ENCODE measurements around the gene CLIP1.
"Not testable (repeated sequence)": the region's sequence is repeated elsewhere in the genome, so short reads cannot be mapped to it uniquely, and the experiment has no call there.

The CLIP1 gene

DNA sequence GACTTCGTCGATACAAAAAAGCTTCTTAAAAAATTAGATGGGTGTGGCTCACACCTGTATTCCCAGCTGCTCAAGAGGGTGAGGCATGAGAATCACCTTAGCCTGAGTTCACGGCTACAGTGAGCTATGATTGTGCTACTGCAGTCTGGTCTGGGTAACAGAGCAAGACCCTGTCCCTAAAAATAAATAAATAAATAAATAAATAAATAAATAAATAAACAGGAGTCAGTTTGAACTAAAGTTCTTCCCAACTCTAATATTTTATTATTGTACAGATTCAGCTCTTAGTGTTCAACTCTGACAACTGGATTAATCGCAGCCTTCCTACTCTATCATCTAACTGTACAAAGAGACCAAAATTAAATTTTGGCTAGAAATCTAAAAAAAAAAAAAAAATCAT, 12.7 kb upstream of the CLIP1 start:
- Histone ChIP-seq H4K20me1 (ENCODE audit: insufficient read depth) (no peaks in the 10 kb centered on the region), H3K4me3 (IDR thresholded peaks at IDR 0.05; ENCODE audit: insufficient read depth, low read depth, low read length) (no peak overlapping the region), H3K4me1 (ENCODE audit: low read depth, poor library complexity, severe bottlenecking) (no peaks in the 10 kb centered on the region), H3K9ac (no peak overlapping the region), H3K27me3 (ENCODE audit: insufficient read depth, low read depth) (no peaks in the 10 kb centered on the region), H3K36me3 (ENCODE audit: insufficient read depth) (no peaks in the 10 kb centered on the region), H3K27ac (no peak overlapping the region), H3K4me2 (no peak overlapping the region), H3K79me2 (ENCODE audit: insufficient read depth, low read depth) (no peaks in the 10 kb centered on the region), H2AFZ (ENCODE audit: low read depth) (no peak overlapping the region)
- TF ChIP-seq, protein P1, sequence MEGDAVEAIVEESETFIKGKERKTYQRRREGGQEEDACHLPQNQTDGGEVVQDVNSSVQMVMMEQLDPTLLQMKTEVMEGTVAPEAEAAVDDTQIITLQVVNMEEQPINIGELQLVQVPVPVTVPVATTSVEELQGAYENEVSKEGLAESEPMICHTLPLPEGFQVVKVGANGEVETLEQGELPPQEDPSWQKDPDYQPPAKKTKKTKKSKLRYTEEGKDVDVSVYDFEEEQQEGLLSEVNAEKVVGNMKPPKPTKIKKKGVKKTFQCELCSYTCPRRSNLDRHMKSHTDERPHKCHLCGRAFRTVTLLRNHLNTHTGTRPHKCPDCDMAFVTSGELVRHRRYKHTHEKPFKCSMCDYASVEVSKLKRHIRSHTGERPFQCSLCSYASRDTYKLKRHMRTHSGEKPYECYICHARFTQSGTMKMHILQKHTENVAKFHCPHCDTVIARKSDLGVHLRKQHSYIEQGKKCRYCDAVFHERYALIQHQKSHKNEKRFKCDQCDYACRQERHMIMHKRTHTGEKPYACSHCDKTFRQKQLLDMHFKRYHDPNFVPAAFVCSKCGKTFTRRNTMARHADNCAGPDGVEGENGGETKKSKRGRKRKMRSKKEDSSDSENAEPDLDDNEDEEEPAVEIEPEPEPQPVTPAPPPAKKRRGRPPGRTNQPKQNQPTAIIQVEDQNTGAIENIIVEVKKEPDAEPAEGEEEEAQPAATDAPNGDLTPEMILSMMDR (conservative IDR thresholded peaks at IDR 0.05; ENCODE audit: low read depth, low read length): no peak

DNA sequence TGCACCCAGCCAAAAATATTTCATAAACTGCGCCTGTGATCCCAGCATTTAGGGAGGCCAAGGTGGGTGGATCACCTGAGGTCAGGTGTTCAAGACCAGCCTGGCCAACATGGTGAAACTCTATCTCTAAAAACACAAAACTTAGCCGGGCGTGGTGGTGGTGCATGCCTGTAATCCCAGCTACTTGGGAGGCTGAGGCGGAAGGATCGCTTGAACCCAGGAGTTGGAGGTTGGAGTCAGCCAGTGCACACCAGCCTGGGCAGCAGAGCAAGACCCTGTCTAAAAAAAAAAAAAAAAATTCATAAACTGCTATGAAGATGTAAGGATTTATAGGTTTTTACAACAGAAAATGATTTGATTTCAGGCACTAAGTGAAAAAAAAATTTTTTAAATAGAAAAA, 6.6 kb upstream of the CLIP1 start:
- not testable (repeated sequence) for H3K27me3 ChIP-seq (ENCODE audit: insufficient read depth, low read depth); H3K36me3 ChIP-seq (ENCODE audit: insufficient read depth); H4K20me1 ChIP-seq (ENCODE audit: insufficient read depth); H3K4me1 ChIP-seq (ENCODE audit: low read depth, poor library complexity, severe bottlenecking); H3K9ac ChIP-seq; H3K27ac ChIP-seq; H3K79me2 ChIP-seq (ENCODE audit: insufficient read depth, low read depth); H2AFZ ChIP-seq (ENCODE audit: low read depth); H3K4me3 ChIP-seq (IDR thresholded peaks at IDR 0.05; ENCODE audit: insufficient read depth, low read depth, low read length); H3K4me2 ChIP-seq

DNA sequence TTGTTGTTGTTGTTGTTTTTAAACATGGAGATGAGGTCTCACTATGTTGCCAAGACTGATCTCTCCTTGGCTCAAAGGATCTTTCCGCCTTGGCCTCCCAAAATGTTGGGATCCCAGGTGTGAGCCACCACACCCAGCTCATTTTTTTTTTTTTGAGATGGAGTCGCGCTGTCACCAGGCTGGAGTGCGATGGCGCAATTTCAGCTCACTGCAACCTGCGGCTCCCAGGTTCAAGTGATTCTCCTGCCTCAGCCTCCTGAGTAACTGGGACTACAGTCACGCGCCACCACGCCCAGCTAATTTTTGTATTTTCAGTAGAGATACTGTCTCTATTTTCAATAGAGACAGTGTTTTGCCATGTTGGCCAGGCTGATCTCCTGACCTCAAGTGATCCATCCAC, 4.9 kb upstream of the CLIP1 start:
- no peak overlapping the region for H3K4me2 ChIP-seq
- no peak overlapping the region for H2AFZ ChIP-seq (ENCODE audit: low read depth)
- no peak overlapping the region for H3K9ac ChIP-seq
- H3K79me2 ChIP-seq (ENCODE audit: insufficient read depth, low read depth): no peaks in the 10 kb centered on the region
- TF ChIP-seq, protein P1 (conservative IDR thresholded peaks at IDR 0.05; ENCODE audit: low read depth, low read length): no peak
- H3K4me1 ChIP-seq (ENCODE audit: low read depth, poor library complexity, severe bottlenecking): peaks cover 6% of the 10 kb centered on the region
- H3K36me3 ChIP-seq (ENCODE audit: insufficient read depth): no peaks in the 10 kb centered on the region
- no peak overlapping the region for H3K27ac ChIP-seq
- no peaks in the 10 kb centered on the region for H4K20me1 ChIP-seq (ENCODE audit: insufficient read depth)
- H3K4me3 ChIP-seq (IDR thresholded peaks at IDR 0.05; ENCODE audit: insufficient read depth, low read depth, low read length): no peak overlapping the region
- 0 out of 2 replicates have a peak, but pooled peaks cover 3% of the 10 kb centered on the region for H3K27me3 ChIP-seq (ENCODE audit: insufficient read depth, low read depth)

DNA sequence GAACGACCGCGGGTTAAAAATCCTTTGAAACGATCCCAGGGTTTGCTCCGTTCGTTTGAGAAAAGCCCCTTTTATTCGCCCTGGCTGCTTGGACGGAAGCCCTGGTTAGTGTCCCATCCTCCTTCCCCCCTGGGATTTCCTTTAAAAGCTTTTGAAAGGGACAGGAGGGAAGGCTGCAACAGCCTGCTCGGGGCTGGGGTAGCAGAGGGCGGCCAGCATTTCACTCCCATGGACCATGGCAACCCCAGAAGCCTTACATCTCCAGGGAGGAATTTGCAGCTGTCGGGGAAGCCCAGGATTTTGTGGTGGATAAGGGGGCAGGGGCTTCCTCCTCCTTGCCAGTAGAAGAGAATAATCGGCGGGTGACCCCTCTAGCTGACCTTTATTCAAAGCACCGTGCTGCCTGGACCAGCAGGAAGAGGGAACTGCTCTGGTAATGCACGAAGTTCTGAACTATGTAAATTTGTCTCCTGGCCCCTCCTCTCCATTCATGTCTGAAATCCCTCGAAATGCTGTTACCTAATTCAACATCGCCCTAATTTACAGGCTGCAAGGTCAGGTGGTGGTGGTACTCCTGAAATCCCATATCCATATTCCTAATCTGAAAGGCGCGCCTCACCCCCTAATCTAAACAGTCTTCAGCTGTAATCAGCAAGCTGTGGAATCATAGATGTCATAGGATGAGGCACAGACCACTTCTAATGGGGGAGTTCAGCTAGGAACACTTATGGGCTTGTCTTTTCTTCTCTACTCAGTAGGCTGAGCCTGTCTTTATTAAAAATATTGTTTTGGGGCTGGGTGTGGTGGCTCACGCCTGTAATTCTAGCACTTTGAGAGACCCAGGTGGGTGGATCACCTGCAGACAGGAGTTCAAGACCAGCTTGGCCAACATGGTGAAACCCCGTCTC, 1.0 kb upstream of the CLIP1 start:
- TF ChIP-seq, protein P1 (conservative IDR thresholded peaks at IDR 0.05; ENCODE audit: low read depth, low read length): no peak
- H3K4me2 ChIP-seq: peak overlapping the region; percentile 59
- peaks cover 19% of the 10 kb centered on the region for H3K4me1 ChIP-seq (ENCODE audit: low read depth, poor library complexity, severe bottlenecking)
- H2AFZ ChIP-seq (ENCODE audit: low read depth): peak overlapping the region; percentile 83
- H4K20me1 ChIP-seq (ENCODE audit: insufficient read depth): no peaks in the 10 kb centered on the region
- no peak overlapping the region for H3K4me3 ChIP-seq (IDR thresholded peaks at IDR 0.05; ENCODE audit: insufficient read depth, low read depth, low read length)
- 0 out of 2 replicates have a peak, but pooled peaks cover 3% of the 10 kb centered on the region for H3K27me3 ChIP-seq (ENCODE audit: insufficient read depth, low read depth)
- H3K9ac ChIP-seq: peak overlapping the region; percentile 50; the same call in 1 of the 2 replicates
- H3K36me3 ChIP-seq (ENCODE audit: insufficient read depth): no peaks in the 10 kb centered on the region
- H3K79me2 ChIP-seq (ENCODE audit: insufficient read depth, low read depth): peaks cover 20% of the 10 kb centered on the region; the same call in 1 of the 2 replicates
- no peak overlapping the region for H3K27ac ChIP-seq
